ENCODE results near the gene FGF22.

- TF ChIP-seq GATA3 (IDR thresholded peaks at IDR 0.05; ENCODE audit: low read depth, low read length) (no peak), GATA2 (IDR thresholded peaks at IDR 0.05; ENCODE audit: low read depth, low read length) (no peak)
Observed at GRCh38 chr19:633786-634639, 5.7 kb upstream of the FGF22 start.

Measured in SH-SY5Y (cell line).